Ishikawa (cell line): Measurements from ENCODE around the gene GATM.

Source experiments
- CEBPB ChIP-seq: IDR thresholded peaks from 2 replicates; pipeline ENCODE4 v1.6.1; 2012
- EP300 ChIP-seq: IDR thresholded peaks from 2 replicates; pipeline ENCODE4 v1.6.1; 2012; ENCODE audit warnings: borderline replicate concordance
- FOXM1 ChIP-seq: IDR thresholded peaks from 2 replicates; pipeline ENCODE4 v1.6.1; 2012; ENCODE audit warnings: low read depth, borderline replicate concordance

GRCh38 chr15:45417303-45417950 lies 39.1 kb upstream of the GATM start:
- TF ChIP-seq FOXM1 (no peak), CEBPB (no peak), EP300 (no peak)
